Neuronal stem cell (in vitro differentiated cells): ENCODE data around the gene TSPAN17.
A peak's percentile ranks its signal among the peaks of the same experiment; 100 is the strongest.

Experiments
- DNase-seq: peaks from one replicate; pipeline ENCODE4 v3.0.0-alpha.2; 2013; ENCODE audit warnings: low spot score
- H2AFZ ChIP-seq: one replicate; pipeline ENCODE4 v1.6.1; 2013; ENCODE audit warnings: mild to moderate bottlenecking, low read length, inconsistent platforms
- H2AK5ac ChIP-seq: 2 replicates; pipeline ENCODE4 v1.6.1; 2013; ENCODE audit warnings: low read depth, mild to moderate bottlenecking, inconsistent platforms, low read length, moderate library complexity, mixed read lengths
- H2BK120ac ChIP-seq: 2 replicates; pipeline ENCODE4 v1.6.1; 2013; ENCODE audit warnings: low read depth, mild to moderate bottlenecking, inconsistent platforms, low read length, moderate library complexity, mixed read lengths
- H2BK12ac ChIP-seq: one replicate; pipeline ENCODE4 v1.6.1; 2013; ENCODE audit warnings: low read length, inconsistent platforms
- H2BK15ac ChIP-seq: 2 replicates; pipeline ENCODE4 v1.6.1; 2013; ENCODE audit warnings: mild to moderate bottlenecking, low read length, inconsistent platforms, mixed read lengths
- H2BK5ac ChIP-seq: one replicate; pipeline ENCODE4 v1.6.1; 2013; ENCODE audit warnings: inconsistent platforms, mild to moderate bottlenecking, low read length, moderate library complexity
- H3K14ac ChIP-seq: one replicate; pipeline ENCODE4 v1.6.1; 2013; ENCODE audit warnings: low read length, inconsistent platforms
- H3K18ac ChIP-seq: 2 replicates; pipeline ENCODE4 v1.6.1; 2013; ENCODE audit warnings: low read length, inconsistent platforms
- H3K23ac ChIP-seq: 2 replicates; pipeline ENCODE4 v1.6.1; 2013; ENCODE audit warnings: low read depth, mild to moderate bottlenecking, mixed read lengths, low read length, inconsistent platforms; ENCODE audit not compliant: poor library complexity
- H3K27ac ChIP-seq: replicated peaks from 3 replicates; pipeline ENCODE4 v1.5.1; 2013; ENCODE audit warnings: low read length, inconsistent platforms
- H3K27me3 ChIP-seq, 3 experiments: 2 replicates each; pipeline ENCODE4 v1.6.1; 2013; ENCODE audit warnings: low read length in 3 of 3, mild to moderate bottlenecking in 2 of 3, inconsistent platforms in 1 of 3, low read depth in 1 of 3, mixed read lengths in 1 of 3, moderate library complexity in 1 of 3; ENCODE audit not compliant: control insufficient read depth in 3 of 3, insufficient read depth in 3 of 3
- H3K36me3 ChIP-seq, 2 donors: replicated peaks in 1 of 2; 2 replicates each; pipeline ENCODE4 v1.6.1; 2013; ENCODE audit warnings: low read length in 2 of 2; ENCODE audit not compliant: control insufficient read depth in 2 of 2, insufficient read depth in 2 of 2
- H3K4ac ChIP-seq: 2 replicates; pipeline ENCODE4 v1.6.1; 2013; ENCODE audit warnings: inconsistent platforms, mild to moderate bottlenecking, low read length, moderate library complexity
- H3K4me1 ChIP-seq, 2 donors: 1 replicate in 1 of 2; 2 replicates in 1 of 2; pipeline ENCODE4 v1.6.1; 2013; ENCODE audit warnings: low read length in 2 of 2, low read depth in 1 of 2; ENCODE audit not compliant: control insufficient read depth in 2 of 2, insufficient read depth in 1 of 2
- H3K4me2 ChIP-seq: one replicate; pipeline ENCODE4 v1.6.1; 2013; ENCODE audit warnings: mild to moderate bottlenecking, low read length, inconsistent platforms; ENCODE audit not compliant: insufficient read depth, poor library complexity, severe bottlenecking
- H3K4me3 ChIP-seq, 2 donors: 2 replicates each; pipeline ENCODE4 v1.5.1; 2013; ENCODE audit warnings: low read length in 2 of 2, mild to moderate bottlenecking in 2 of 2, inconsistent platforms in 1 of 2, moderate library complexity in 1 of 2
- H3K79me1 ChIP-seq: one replicate; pipeline ENCODE4 v1.6.1; 2013; ENCODE audit warnings: low read depth, mild to moderate bottlenecking, inconsistent platforms, low read length, moderate library complexity
- H3K9ac ChIP-seq: one replicate; pipeline ENCODE4 v1.6.1; 2013; ENCODE audit warnings: mild to moderate bottlenecking, low read depth, low read length, inconsistent platforms; ENCODE audit not compliant: poor library complexity
- H3K9me3 ChIP-seq, 2 donors: replicated peaks in 1 of 2; 2 replicates each; pipeline versions ENCODE3 to v1.6.1; 2013; ENCODE audit warnings: low read length in 2 of 2, mild to moderate bottlenecking in 2 of 2, inconsistent platforms in 1 of 2, low read depth in 1 of 2, mixed read lengths in 1 of 2, moderate library complexity in 1 of 2; ENCODE audit not compliant: control insufficient read depth in 2 of 2, insufficient read depth in 1 of 2
- H4K8ac ChIP-seq: one replicate; pipeline ENCODE4 v1.6.1; 2013; ENCODE audit warnings: low read depth, mild to moderate bottlenecking, inconsistent platforms, low read length, moderate library complexity
- H4K91ac ChIP-seq: one replicate; pipeline ENCODE4 v1.6.1; 2013; ENCODE audit warnings: low read length, low read depth, mild to moderate bottlenecking, inconsistent platforms; ENCODE audit not compliant: poor library complexity
- WGBS, 2 donors: extraction: QIAGEN DNeasy Blood & Tissue Kit; methylation state at CpG; one replicate each; pipeline ENCODE4 v1.1.7; 2013; ENCODE audit warnings: missing lambda C conversion rate in 2 of 2, mixed read lengths in 1 of 2; ENCODE audit not compliant: insufficient read length in 2 of 2, insufficient replicate concordance in 1 of 2; ENCODE audit errors: extremely low coverage in 2 of 2; 5-methylcytosine and 5-hydroxymethylcytosine counted together

The TSPAN17 gene

GRCh38 chr5:176626876-176627236 is 20.4 kb upstream of the TSPAN17 start:
- Histone ChIP-seq H2BK15ac (no peak overlapping the region), H3K36me3 (no peaks in the 10 kb centered on the region), H3K4ac (no peak overlapping the region), H3K18ac (peak overlapping the region; percentile 33), H3K4me2 (no peak overlapping the region), H3K9me3 (no peaks in the 10 kb centered on the region), H2BK12ac (peak overlapping the region; percentile 43), H3K14ac (no peak overlapping the region), H3K4me3 (no peak overlapping the region), H3K4me1 (peaks cover 8 to 9% of the 10 kb centered on the region in 2 donors), H3K79me1 (no peaks in the 10 kb centered on the region), H2AK5ac (peak overlapping the region; percentile 59), H2BK120ac (no peak overlapping the region), H2BK5ac (no peak overlapping the region), H2AFZ (no peak overlapping the region), H3K23ac (no peak overlapping the region), H3K9ac (peak overlapping the region; percentile 30), H3K27ac (no peak overlapping the region), H4K8ac (no peak overlapping the region), H3K27me3 (peaks cover 7 to 95% (median 46%) of the 10 kb centered on the region in 3 experiments), H4K91ac (peak overlapping the region; percentile 60)
- WGBS, 2 donors, result no CpG with 5 or more reads among the region's 7 CpGs
- DNase-seq, result no peak

DNA sequence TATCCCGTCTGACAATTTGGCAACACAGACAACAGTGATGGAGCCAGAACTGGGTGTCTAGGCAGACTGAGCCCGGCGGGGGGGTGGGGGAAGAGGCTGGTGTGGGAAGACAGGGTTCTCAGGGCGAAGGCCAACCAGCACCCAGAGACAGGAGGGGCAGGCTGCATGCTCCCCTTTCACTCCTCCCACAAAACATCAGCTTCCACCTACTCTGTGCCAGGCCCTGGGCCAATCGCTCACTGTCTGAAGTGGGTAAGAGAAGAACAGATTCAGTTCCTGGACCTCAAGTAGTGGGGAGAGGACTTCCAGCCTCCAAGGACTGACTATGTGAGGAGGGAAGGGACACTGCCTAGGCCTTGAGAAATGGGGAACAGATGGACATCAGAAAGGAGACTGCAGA is 19.7 kb upstream of the TSPAN17 start:
- no peak overlapping the region for H2BK12ac ChIP-seq
- H2BK15ac ChIP-seq, result no peak overlapping the region
- no peak overlapping the region for H3K23ac ChIP-seq
- no peak overlapping the region for H2AK5ac ChIP-seq
- no peak overlapping the region for H4K8ac ChIP-seq
- no peak overlapping the region for H2BK5ac ChIP-seq
- H3K4me2 ChIP-seq, result no peak overlapping the region
- no peaks in the 10 kb centered on the region for H3K9me3 ChIP-seq
- no peak overlapping the region for H3K9ac ChIP-seq
- H3K79me1 ChIP-seq, result no peaks in the 10 kb centered on the region
- H3K27me3 ChIP-seq, result peaks cover 7 to 95% (median 44%) of the 10 kb centered on the region in 3 experiments
- no peak overlapping the region for H3K27ac ChIP-seq
- H3K36me3 ChIP-seq, result no peaks in the 10 kb centered on the region
- no peak overlapping the region for H3K18ac ChIP-seq
- H4K91ac ChIP-seq, result no peak overlapping the region
- H3K14ac ChIP-seq, result no peak overlapping the region
- H3K4me3 ChIP-seq, result no peak overlapping the region
- H3K4ac ChIP-seq, result no peak overlapping the region
- no peak overlapping the region for H2BK120ac ChIP-seq
- WGBS, 2 donors, result no CpG with 5 or more reads among the region's 5 CpGs
- H2AFZ ChIP-seq, result no peak overlapping the region
- peaks cover 8 to 9% of the 10 kb centered on the region in 2 donors for H3K4me1 ChIP-seq
- no peak for DNase-seq

DNA sequence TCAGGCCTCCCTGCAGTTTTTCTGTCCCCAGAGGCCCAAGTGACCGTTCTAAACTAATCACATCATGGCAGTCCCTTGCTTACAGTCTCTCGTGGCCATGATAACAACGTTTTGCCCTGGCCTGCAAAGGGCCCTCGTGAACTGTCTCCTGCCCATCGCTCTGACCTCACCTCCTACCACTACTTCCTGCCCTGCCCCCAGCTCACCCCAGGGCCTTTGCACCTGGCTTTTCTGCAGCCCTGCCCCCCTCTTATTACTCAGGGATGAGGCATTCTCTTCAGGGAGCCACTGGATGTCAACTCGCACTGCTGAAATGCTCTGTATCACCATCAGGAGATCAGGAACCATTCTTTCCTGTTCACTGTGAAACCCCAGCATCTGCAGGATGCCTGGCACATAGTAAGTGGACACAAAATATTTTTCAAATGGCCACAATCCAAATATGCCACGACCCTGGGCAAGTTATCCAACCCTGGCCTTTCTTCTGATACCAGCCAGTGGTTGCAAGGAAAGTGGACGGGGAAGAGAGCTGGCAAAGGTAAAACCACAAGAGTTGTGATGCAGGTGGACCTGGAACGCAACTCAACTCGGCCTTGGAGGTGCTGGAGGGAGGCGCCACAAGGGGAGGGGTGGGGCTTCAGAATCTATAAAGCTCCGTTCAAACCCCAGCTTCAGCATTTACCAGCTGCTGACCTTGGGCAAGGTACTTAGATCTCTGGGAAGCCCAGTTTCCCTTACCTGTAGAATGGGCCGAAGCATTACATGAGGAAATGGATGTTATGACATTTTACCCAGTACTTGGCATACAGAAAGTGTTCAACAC is 18.7 kb upstream of the TSPAN17 start:
- Histone ChIP-seq H2AK5ac (no peak overlapping the region), H3K9me3 (no peaks in the 10 kb centered on the region), H2BK5ac (no peak overlapping the region), H3K23ac (no peak overlapping the region), H3K4ac (no peak overlapping the region), H3K27me3 (peaks cover 7 to 98% (median 45%) of the 10 kb centered on the region in 3 experiments), H3K27ac (no peak overlapping the region), H3K14ac (no peak overlapping the region), H3K4me3 (peak overlapping the region in 1 of 2 donors; percentile 10), H4K91ac (no peak overlapping the region), H3K18ac (peak overlapping the region; percentile 78), H2BK15ac (no peak overlapping the region), H3K9ac (no peak overlapping the region), H4K8ac (no peak overlapping the region), H2BK120ac (no peak overlapping the region), H3K79me1 (no peaks in the 10 kb centered on the region), H2AFZ (no peak overlapping the region), H3K4me1 (peaks cover 8 to 9% of the 10 kb centered on the region in 2 donors), H3K4me2 (no peak overlapping the region), H2BK12ac (no peak overlapping the region), H3K36me3 (no peaks in the 10 kb centered on the region)
- WGBS, 2 donors, result no CpG with 5 or more reads among the region's 13 CpGs
- DNase-seq, result no peak

GRCh38 chr5:176629317-176629852 is 17.9 kb upstream of the TSPAN17 start:
- no peak overlapping the region for H3K4ac ChIP-seq
- peaks cover 7 to 97% (median 45%) of the 10 kb centered on the region in 3 experiments for H3K27me3 ChIP-seq
- no peak for DNase-seq
- no peak overlapping the region for H2BK15ac ChIP-seq
- H2BK12ac ChIP-seq, result no peak overlapping the region
- peaks cover 8 to 9% of the 10 kb centered on the region in 2 donors for H3K4me1 ChIP-seq
- H3K18ac ChIP-seq, result peak overlapping the region; percentile 92
- no peak overlapping the region for H3K4me3 ChIP-seq
- no peak overlapping the region for H4K91ac ChIP-seq
- no CpG with 5 or more reads among the region's 34 CpGs for WGBS, 2 donors
- no peaks in the 10 kb centered on the region for H3K79me1 ChIP-seq
- no peaks in the 10 kb centered on the region for H3K9me3 ChIP-seq
- no peak overlapping the region for H4K8ac ChIP-seq
- peak overlapping the region; percentile 85 for H2AFZ ChIP-seq
- no peak overlapping the region for H2BK5ac ChIP-seq
- H3K4me2 ChIP-seq, result peak overlapping the region; percentile 94
- no peak overlapping the region for H2BK120ac ChIP-seq
- no peak overlapping the region for H3K27ac ChIP-seq
- no peak overlapping the region for H2AK5ac ChIP-seq
- H3K14ac ChIP-seq, result no peak overlapping the region
- H3K23ac ChIP-seq, result peak overlapping the region; percentile 87
- no peak overlapping the region for H3K9ac ChIP-seq
- no peaks in the 10 kb centered on the region for H3K36me3 ChIP-seq
